ENCODE measurements around the gene RALGPS1. TPM values are rescaled to one million over a fixed set of nuclear protein-coding genes. Genes with fewer than 3 reads are reported as not detected.
"Not testable (repeated sequence)": the region's sequence is repeated elsewhere in the genome, so short reads cannot be mapped to it uniquely, and the experiment has no call there.

RALGPS1 gene
- total RNA-seq, 1 donor, result 8.2 TPM

DNA sequence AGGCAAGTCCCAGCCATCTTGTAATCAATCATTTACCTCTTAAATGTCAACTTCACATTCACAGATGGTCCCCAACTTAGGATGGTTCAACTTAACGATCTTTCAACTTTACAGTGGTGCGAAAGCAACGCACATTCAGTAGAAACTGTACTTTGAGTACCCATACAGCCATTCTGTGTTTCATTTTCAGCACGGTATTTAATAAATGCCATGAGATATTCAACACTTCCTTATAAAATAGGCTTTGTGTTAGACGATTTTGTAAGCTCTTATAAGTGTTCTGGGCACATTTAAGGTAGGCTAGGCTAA is 254.9 kb downstream of the RALGPS1 start:
- H3K27me3 ChIP-seq (ENCODE audit: insufficient read depth, low read length), result no peaks in the 10 kb centered on the region
- H3K9me3 ChIP-seq (ENCODE audit: low read depth, low read length), result no peaks in the 10 kb centered on the region
- H3K4me3 ChIP-seq (ENCODE audit: low read length), result no peak overlapping the region
- H3K4me1 ChIP-seq (ENCODE audit: insufficient read depth, low read length), result peaks cover 6% of the 10 kb centered on the region

DNA sequence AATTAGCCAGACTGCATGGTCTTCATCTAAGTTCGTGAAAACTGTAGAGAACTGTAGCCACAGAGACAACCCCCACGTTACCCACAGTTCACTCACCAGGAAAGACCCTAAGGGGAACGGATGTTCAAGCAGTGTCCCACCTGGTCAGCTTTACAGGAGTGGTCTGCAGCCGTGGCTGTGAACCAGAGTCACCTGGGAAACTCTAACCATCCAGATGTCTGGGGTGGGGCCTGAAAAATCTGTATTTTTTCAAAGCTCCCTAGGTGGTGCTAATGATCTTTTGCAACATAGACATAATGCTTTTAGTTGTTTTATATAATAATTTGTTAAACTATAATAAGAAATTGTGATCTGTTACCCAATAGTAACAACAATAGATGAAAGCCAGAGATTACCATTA is 255.5 kb downstream of the RALGPS1 start:
- Histone ChIP-seq H3K9me3 (ENCODE audit: low read depth, low read length) (no peaks in the 10 kb centered on the region), H3K4me1 (ENCODE audit: insufficient read depth, low read length) (peaks cover 6% of the 10 kb centered on the region), H3K27me3 (ENCODE audit: insufficient read depth, low read length) (no peaks in the 10 kb centered on the region), H3K4me3 (ENCODE audit: low read length) (no peak overlapping the region)

DNA sequence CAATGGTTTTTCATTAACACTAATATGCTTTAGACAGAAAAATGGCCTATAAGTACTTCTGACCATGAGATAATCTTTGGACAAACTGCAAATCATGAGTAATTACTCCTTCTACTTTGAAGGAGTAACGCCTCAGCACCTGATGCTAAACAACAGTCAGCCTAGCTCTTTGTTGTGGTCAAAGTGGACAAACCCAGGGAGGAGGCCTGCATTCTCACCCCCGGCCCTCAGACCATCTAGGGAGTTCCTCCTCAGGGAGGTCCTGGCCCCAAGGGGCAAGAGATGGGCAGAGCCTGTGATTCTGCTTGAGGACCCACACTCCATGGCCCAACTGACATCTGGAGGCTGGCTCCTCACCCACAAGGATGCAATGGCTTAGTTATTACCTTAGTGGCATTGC is 256.1 kb downstream of the RALGPS1 start:
- Histone ChIP-seq H3K9me3 (ENCODE audit: low read depth, low read length) (no peaks in the 10 kb centered on the region), H3K4me3 (ENCODE audit: low read length) (no peak overlapping the region), H3K4me1 (ENCODE audit: insufficient read depth, low read length) (peaks cover 6% of the 10 kb centered on the region), H3K27me3 (ENCODE audit: insufficient read depth, low read length) (no peaks in the 10 kb centered on the region)

DNA sequence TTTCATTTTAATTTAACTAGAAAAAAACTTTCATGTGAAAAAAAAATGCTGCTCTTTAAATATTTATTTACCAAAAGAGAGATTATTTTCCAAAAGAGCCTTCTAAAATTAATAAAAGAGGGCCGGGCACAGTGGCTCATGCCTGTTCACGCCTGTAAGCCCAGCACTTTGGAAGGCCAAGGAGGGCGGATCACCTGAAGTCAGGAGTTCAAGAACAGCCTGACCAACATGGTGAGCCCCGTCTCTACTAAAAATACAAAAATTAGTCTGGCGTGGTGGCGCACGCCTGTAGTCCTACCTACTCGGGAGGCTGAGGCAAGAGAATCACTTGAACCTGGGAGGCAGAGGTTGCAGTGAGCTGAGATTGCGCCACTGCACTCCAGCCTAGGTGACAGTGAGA is 256.8 kb downstream of the RALGPS1 start:
- H3K4me3 ChIP-seq (ENCODE audit: low read length); H3K4me1 ChIP-seq (ENCODE audit: insufficient read depth, low read length); H3K9me3 ChIP-seq (ENCODE audit: low read depth, low read length); H3K27me3 ChIP-seq (ENCODE audit: insufficient read depth, low read length): not testable (repeated sequence)

DNA sequence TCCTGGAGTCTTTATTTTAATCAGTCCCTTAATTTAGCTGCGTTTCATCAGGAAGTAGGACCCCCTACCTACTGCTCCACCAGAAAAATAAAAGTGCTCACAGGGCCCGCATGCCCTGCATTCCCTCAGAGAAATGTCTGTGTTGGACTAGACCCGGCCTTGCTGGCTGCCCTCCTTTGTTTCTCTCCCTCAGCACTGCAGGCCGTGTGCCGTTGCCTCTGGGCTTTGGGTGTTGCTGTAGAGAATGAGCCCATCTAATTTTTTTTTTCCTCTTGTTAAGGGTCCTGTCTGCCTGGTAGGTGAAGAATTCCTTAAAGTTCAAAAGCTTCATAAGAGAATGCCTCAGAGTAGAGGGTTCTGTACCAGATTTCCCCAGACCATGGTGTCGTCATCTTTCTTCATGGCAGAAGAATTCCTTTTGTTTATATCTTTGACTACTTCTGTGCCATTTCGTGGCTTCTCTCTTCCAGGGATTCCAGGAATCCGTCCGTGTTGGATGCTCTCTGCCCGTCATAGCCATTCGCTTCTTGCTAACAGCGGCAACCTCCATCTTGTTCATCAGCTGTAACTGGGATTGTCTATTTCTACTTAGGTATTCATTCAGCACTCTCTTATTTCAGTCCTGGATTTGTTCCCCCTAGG is 257.6 kb downstream of the RALGPS1 start:
- Histone ChIP-seq H3K4me1 (ENCODE audit: insufficient read depth, low read length) (no peaks in the 10 kb centered on the region), H3K9me3 (ENCODE audit: low read depth, low read length) (no peaks in the 10 kb centered on the region), H3K27me3 (ENCODE audit: insufficient read depth, low read length) (no peaks in the 10 kb centered on the region), H3K4me3 (ENCODE audit: low read length) (no peak overlapping the region)

DNA sequence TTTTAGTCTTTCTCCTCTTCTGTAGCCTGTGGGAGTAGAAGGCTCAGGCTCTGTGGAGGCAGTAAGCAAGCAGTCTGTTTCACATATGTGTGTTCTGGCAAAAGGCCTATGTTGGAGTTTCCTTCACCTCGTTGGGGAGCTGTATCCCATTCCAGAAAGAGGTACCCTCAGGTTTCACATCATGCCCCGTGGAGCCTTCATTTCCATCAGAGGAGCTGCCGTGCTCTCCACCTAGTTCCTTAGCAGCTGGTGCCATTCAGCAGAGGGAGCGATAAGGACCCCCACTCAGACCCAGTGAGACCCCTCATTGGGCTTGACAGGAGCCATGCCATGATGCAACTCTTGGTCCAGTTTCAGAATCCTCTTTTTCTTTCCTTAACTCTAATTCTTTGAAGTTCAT is 258.5 kb downstream of the RALGPS1 start:
- H3K4me3 ChIP-seq (ENCODE audit: low read length), result no peak overlapping the region
- H3K4me1 ChIP-seq (ENCODE audit: insufficient read depth, low read length), result no peaks in the 10 kb centered on the region

DNA sequence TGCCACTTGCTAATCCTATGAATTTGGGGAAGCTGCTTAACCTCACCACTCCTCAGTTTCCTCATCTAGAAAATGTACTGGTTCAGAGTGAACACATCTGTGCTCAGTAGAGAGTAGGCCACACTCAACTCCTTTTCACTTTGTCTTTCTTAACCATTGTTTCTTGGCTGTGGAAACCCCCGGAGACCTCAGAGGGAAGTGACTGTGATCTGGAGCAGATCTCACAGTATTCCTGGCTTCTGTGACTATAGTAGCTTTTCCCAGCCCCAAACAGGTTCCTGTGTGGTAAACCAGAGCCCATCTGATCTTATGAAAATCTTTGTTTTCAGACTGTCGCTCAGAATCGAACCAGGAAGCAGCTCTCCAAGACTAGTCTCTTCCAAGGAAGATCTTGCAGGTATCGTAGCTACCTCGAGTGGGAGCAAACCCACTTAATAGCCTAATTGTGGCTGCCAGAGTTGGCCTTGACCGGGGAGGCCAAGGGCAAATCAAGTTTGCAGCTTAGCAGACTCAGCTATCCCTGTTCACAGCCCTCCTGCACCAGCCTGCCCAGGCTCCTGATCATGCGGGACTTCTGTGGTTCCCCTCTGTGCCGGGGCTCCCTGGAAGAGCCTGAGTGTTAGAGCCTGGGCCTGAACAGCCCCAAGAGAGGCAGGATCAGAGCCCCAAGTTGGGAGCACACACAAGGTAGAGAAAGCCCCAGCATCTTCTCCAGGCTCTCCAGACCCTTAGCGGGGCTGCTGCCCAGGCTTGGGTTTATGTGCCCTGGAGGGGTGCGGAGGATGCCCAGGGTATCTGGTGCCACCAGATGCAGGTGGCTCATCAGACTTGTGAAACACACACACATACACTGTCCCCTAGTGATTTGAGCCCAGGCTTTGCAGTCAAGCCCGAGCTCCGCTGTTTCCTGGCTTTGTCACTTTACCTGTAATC is 260.1 kb downstream of the RALGPS1 start:
- no peaks in the 10 kb centered on the region for H3K9me3 ChIP-seq (ENCODE audit: low read depth, low read length)
- no peak overlapping the region for H3K4me3 ChIP-seq (ENCODE audit: low read length)
- H3K27me3 ChIP-seq (ENCODE audit: insufficient read depth, low read length), result no peaks in the 10 kb centered on the region
- H3K4me1 ChIP-seq (ENCODE audit: insufficient read depth, low read length), result no peaks in the 10 kb centered on the region

More for the DNA sequence above, 258.5 kb downstream of the RALGPS1 start:
- no peaks in the 10 kb centered on the region for H3K9me3 ChIP-seq (ENCODE audit: low read depth, low read length)
- H3K27me3 ChIP-seq (ENCODE audit: insufficient read depth, low read length), result no peaks in the 10 kb centered on the region

DNA sequence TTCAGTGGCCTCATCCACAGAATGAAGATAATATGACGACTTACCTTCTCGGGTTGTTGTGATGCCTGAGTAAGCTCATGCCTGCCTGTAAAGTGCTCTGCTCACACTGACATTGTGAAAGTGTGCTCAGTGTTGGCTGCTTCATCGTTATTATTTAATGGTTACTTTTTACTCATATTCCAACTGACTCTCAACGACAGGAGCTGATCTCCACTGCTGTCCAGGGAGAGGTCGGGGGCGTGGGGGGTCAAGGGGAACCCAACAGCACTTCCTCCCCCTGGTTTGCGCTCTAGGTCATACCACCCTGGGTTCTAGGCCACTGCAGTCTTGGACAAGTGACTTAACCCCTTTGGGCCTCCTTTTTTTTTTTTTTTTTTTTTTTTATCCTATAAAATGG is 260.7 kb downstream of the RALGPS1 start:
- no peaks in the 10 kb centered on the region for H3K4me1 ChIP-seq (ENCODE audit: insufficient read depth, low read length)
- H3K9me3 ChIP-seq (ENCODE audit: low read depth, low read length), result no peaks in the 10 kb centered on the region
- no peaks in the 10 kb centered on the region for H3K27me3 ChIP-seq (ENCODE audit: insufficient read depth, low read length)
- H3K4me3 ChIP-seq (ENCODE audit: low read length), result no peak overlapping the region

DNA sequence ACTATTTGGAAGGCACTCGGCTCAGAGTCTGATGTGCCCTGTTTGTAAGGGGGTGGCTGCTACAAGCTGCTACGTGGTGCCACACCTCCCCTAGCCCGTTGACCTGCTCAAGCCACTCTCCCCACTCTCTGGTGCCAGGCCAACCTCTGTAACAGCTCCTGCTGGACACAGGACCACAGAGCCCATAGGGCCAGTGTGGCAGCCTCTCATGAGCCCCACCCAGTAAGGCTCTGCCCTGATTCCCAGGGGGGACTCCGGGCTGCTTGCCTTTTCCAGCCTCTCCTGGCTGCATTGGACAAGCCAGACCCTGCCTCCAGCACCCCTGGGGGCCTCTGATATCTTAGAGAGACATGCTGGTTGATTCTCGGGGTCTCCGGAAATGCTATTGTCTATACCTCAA is 261.2 kb downstream of the RALGPS1 start:
- Histone ChIP-seq H3K27me3 (ENCODE audit: insufficient read depth, low read length) (no peaks in the 10 kb centered on the region), H3K4me1 (ENCODE audit: insufficient read depth, low read length) (no peaks in the 10 kb centered on the region), H3K4me3 (ENCODE audit: low read length) (no peak overlapping the region), H3K9me3 (ENCODE audit: low read depth, low read length) (no peaks in the 10 kb centered on the region)

DNA sequence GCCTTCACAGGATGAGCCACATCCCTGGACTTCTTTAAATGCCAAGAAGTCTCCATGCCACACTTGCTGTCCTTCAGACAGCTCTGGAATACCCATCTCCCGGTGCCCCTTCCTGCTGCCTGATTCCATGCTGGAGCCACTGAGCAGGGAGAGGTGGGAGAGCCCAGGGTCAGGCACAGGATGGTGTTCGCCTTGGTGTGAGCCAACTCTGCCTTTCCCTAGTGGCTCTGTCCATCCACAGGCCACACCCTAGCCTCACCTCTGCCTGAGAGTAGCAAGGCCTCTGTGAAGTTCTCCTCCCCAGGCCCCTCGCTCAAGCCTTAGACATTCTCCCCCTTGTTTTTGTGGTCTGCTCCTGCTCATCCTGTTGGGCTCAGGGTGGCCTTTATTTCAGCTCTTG is 262.0 kb downstream of the RALGPS1 start:
- Histone ChIP-seq H3K4me3 (ENCODE audit: low read length) (no peak overlapping the region), H3K9me3 (ENCODE audit: low read depth, low read length) (no peaks in the 10 kb centered on the region), H3K27me3 (ENCODE audit: insufficient read depth, low read length) (no peaks in the 10 kb centered on the region), H3K4me1 (ENCODE audit: insufficient read depth, low read length) (no peaks in the 10 kb centered on the region)

DNA sequence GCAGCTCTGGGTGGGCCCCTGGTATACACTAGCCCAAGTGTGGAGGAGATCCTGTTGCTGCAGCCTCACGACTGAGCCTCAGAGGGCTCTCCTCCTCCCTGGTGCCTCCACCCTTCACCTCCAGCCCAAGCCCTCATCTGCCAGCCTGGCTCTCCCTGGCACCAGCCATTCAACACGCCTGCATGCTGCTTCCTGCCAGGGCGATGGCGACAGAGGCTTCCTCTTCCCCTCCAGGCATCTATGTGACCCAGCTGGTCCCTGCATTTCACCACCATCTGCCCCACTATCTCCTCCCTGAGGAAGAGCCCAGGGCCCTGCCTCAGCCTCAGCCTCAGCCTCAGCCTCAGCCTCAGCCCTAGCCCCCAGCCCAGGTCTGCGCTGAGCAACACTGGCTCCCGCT is 262.6 kb downstream of the RALGPS1 start:
- Histone ChIP-seq H3K4me3 (ENCODE audit: low read length) (no peak overlapping the region), H3K9me3 (ENCODE audit: low read depth, low read length) (no peaks in the 10 kb centered on the region), H3K27me3 (ENCODE audit: insufficient read depth, low read length) (no peaks in the 10 kb centered on the region), H3K4me1 (ENCODE audit: insufficient read depth, low read length) (no peaks in the 10 kb centered on the region)

DNA sequence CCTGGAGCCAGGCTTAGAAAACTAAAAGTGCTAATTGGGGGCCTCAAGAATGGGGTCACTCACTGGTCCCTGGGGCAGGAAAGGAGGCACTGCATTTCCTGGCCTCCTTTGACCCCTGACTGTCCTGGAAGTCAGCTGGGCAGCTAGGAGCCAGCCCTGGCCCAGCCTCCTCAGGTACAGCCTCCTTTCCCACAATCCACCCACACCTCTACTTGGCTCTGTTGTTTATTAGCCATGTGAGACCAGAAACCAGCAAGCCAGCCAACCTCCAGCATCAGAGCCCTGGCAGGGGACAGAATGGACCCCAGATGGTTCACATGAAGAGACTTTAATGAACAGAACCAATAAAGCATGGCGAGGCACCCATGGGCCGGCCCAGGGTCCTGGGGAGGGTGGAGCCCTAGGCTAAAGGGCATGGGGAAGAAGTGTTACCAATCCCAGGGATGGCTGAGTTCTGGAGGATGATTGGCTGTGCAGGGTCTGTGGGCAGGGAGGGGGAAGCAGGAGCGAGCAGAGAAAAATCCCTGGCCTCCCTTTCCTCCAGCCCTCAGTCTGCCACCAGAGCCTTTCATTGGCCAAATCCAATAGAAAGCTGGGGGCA is 263.2 kb downstream of the RALGPS1 start:
- Histone ChIP-seq H3K4me1 (ENCODE audit: insufficient read depth, low read length) (no peaks in the 10 kb centered on the region), H3K9me3 (ENCODE audit: low read depth, low read length) (no peaks in the 10 kb centered on the region), H3K4me3 (ENCODE audit: low read length) (no peak overlapping the region), H3K27me3 (ENCODE audit: insufficient read depth, low read length) (no peaks in the 10 kb centered on the region)

DNA sequence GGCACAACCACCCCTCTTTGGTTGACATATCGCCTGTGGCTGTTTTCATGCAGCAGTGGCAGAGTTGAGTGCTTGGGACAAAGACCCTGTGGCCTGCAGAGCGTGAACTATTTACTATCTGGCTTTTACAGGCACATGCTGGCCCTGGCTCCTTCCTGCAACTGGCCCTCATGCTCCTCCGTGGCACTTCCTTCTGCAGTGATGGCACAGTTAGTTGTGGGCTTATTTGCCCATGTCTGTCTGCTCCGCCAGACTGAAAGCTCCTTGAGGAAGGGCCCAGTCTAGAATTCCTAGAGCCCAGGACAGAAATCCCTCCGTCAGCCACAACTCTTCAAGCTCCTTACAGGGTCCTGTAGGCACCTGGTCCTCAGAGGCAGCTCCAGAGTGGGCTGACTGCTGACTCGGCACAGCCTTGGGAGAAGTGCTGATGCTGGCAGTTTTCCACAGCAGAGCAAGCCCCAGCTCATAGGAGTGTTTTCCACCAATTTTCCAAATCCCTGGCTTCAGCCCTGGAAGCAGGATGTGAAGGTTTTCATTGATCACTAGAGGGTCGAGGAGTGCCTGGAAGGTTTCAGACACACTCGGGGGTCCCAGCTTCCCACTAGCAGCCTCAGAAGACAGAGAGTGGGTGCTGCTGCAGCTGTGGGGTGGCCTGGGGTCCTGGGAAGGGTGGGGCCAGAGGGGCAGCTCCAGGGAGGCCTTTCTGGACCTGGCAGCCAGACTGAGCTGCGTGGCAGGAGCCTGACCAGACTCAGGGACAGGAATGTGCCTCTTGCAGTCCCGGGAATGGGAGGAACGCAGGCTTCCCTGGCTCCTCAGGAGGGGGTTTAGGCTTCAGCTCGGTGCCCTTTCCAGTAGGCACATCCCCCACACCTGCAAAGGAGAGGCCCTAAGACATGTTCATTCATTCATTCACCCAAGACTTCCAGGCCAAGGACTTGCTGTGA is 264.4 kb downstream of the RALGPS1 start:
- H3K9me3 ChIP-seq (ENCODE audit: low read depth, low read length), result no peaks in the 10 kb centered on the region
- no peaks in the 10 kb centered on the region for H3K27me3 ChIP-seq (ENCODE audit: insufficient read depth, low read length)
- no peak overlapping the region for H3K4me3 ChIP-seq (ENCODE audit: low read length)
- H3K4me1 ChIP-seq (ENCODE audit: insufficient read depth, low read length), result no peaks in the 10 kb centered on the region

DNA sequence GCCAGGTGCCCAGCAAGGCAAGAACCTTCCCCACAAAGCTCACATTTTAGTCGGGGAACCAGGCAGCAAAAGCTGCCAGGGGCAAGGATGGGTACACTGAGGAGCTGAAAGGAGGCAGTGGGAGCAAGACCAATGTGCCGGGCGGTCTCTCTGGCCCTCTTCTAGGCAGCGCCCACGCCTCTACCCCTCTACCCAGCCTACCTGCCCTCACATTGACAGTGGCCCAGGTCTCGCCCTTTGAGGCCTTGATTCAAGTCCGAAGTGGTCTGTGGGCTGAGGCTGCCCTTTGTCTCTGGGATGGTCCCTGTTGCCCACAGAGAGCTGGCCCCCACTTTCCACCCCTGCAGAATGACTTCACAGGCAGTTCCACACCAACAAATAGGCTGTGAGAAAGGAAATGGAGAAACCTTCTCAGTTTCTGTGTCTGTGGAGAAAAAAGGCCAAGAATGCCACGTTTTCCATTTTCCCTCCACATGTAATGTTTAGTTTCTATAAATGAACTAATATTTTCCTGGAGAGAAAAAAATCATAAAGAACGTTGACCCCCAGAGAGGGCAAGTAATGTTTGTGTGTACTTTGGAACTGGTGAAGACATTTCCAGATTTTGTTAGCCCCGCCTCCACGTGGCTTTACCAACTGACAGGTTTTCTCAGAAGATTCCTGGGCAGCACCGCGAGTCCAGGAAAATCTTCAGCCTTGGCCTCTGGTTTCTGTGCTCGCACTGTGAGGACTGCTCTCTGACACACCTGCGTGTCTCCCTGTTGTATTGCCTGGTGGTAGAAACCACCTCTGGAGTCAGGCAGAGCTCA is 265.3 kb downstream of the RALGPS1 start:
- no peaks in the 10 kb centered on the region for H3K9me3 ChIP-seq (ENCODE audit: low read depth, low read length)
- no peaks in the 10 kb centered on the region for H3K27me3 ChIP-seq (ENCODE audit: insufficient read depth, low read length)
- no peaks in the 10 kb centered on the region for H3K4me1 ChIP-seq (ENCODE audit: insufficient read depth, low read length)
- no peak overlapping the region for H3K4me3 ChIP-seq (ENCODE audit: low read length)

All from mononuclear cell (primary cell).